IPS-15b (cell line): ENCODE measurements around the gene RANBP3L.

ENCODE experiments used
- H3K27me3 ChIP-seq: one replicate; pipeline ENCODE4 v1.6.1; 2013; ENCODE audit warnings: low read length; ENCODE audit not compliant: control insufficient read depth, insufficient read depth
- H3K36me3 ChIP-seq: one replicate; pipeline ENCODE4 v1.6.1; 2013; ENCODE audit warnings: low read length; ENCODE audit not compliant: control insufficient read depth, insufficient read depth
- H3K4me1 ChIP-seq: one replicate; pipeline ENCODE4 v1.6.1; 2013; ENCODE audit warnings: mild to moderate bottlenecking, low read length; ENCODE audit not compliant: control insufficient read depth, insufficient read depth
- H3K4me3 ChIP-seq: one replicate; pipeline ENCODE4 v1.5.1; 2013; ENCODE audit warnings: low read depth, low read length
- H3K9ac ChIP-seq: one replicate; pipeline ENCODE4 v1.6.1; 2013; ENCODE audit warnings: low read depth, mild to moderate bottlenecking, low read length
- H3K9me3 ChIP-seq: one replicate; pipeline ENCODE4 v1.6.1; 2013; ENCODE audit warnings: mild to moderate bottlenecking, low read length; ENCODE audit not compliant: control insufficient read depth, insufficient read depth

RANBP3L gene

DNA sequence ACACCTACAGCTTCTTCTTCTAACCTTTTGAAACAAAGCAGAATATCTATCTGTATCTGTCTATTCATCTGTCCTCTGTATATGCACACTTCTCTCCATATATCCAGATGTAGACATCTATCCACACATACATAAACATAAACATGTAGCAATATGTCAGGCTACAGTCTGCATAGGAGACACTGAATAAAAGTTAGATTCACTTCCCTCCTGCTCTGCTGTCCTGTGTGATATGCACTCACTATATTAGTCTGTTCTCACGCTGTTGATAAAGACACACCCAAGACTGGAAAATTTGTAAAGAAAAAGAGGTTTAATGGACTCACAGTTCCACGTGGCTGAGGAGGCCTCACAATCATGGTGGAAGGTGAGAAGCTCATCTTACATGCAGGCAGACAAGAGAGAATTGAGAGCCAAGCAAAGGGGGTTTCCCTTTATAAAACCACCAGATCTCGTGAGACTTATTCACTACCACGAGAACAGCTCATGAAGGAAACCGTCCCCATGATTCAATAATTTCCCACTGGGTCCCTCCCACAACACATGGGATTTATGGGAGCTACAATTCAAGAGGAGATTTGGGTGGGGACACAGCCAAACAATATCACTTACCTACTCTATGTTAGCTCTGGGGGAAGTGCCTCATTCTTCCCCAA, 24.1 kb downstream of the RANBP3L start:
- Histone ChIP-seq H3K9me3 (no peaks in the 10 kb centered on the region), H3K4me3 (no peak overlapping the region), H3K9ac (no peak overlapping the region), H3K4me1 (peaks cover 3% of the 10 kb centered on the region), H3K36me3 (no peaks in the 10 kb centered on the region), H3K27me3 (no peaks in the 10 kb centered on the region)

DNA sequence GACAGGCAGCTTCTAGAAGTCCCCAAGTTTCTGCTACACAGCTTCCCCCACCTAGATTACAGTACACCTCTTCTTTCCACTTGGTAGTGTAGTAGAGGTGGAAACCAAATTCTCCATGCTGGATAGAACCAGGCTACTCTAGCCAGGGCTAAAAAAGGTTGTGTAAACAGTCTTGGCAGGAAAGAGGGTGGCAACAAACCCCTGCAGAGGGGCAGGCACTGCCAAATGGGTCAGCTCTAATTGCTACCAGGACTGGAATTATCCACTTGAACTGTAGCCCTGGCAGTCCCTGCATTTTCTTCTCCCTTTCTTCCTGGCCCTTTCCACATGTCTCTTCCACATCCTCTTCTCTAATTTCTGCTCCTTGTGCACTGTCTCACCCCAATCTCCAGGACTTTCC, 24.8 kb downstream of the RANBP3L start:
- Histone ChIP-seq H3K9ac (no peak overlapping the region), H3K27me3 (no peaks in the 10 kb centered on the region), H3K9me3 (no peaks in the 10 kb centered on the region), H3K4me3 (no peak overlapping the region), H3K36me3 (no peaks in the 10 kb centered on the region), H3K4me1 (peaks cover 3% of the 10 kb centered on the region)

DNA sequence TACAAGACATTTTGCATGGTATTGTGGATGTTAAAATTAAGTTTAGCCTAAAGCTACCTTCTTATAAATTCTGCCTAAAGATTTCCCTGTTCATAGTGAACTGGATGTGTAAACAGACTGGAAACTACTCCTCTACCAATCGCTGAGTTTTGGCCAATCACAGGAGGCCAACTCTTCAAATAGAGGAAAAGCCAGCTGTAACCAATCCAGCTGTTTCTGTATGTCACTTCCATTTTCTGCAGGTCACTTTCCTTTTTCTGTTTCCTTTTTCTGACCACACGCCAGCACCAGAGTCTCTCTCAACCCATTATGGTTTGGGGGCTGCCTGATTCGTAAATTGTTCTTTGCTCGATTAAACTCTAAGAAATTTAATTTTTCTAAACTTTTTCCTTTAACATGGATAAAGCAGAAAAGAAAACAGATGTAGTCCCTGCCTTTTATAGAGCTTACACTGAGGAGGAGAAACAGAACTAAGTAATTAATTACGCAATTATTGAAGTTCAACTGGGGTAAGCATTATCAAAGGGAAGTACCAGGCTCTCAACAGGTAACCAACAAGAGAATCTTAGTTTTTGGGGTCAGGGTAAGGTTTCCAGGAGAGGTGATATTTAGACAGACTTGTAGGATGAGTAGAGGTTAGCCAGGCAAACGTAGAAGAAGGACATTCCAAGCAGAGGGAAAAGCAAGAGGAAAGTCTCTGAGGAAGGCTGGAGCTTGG, 27.7 kb downstream of the RANBP3L start:
- no peak overlapping the region for H3K9ac ChIP-seq
- no peaks in the 10 kb centered on the region for H3K36me3 ChIP-seq
- peaks cover 3% of the 10 kb centered on the region for H3K4me1 ChIP-seq
- no peak overlapping the region for H3K4me3 ChIP-seq
- H3K9me3 ChIP-seq = no peaks in the 10 kb centered on the region
- no peaks in the 10 kb centered on the region for H3K27me3 ChIP-seq

DNA sequence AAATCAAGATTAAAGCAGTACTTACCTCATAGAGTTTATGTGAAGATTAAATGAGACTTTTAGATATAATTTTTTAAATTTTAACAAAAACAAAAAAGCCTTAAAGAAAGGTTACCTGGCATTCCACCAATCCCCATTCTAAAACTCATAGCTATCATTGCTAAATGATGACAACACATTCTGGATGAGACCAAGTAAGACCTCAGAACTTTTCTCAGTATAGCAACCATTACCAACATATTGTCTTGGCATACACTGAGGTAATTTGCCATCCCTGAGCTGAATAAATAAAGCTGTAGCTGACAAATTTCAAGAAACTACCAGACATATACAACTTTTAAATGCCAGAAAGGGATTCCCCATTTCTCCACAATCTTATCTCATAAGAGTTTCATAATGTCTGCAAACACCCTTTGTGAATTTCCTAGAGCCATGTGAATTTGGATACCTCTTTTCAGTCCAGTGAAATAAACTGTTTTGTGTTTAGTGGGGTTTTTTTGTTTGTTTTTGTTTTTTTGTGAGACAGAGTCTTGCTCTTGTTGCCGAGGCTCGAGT, 29.5 kb downstream of the RANBP3L start:
- H3K36me3 ChIP-seq = no peaks in the 10 kb centered on the region
- H3K9me3 ChIP-seq = no peaks in the 10 kb centered on the region
- peaks cover 3% of the 10 kb centered on the region for H3K4me1 ChIP-seq
- no peak overlapping the region for H3K9ac ChIP-seq
- no peak overlapping the region for H3K4me3 ChIP-seq
- no peaks in the 10 kb centered on the region for H3K27me3 ChIP-seq

DNA sequence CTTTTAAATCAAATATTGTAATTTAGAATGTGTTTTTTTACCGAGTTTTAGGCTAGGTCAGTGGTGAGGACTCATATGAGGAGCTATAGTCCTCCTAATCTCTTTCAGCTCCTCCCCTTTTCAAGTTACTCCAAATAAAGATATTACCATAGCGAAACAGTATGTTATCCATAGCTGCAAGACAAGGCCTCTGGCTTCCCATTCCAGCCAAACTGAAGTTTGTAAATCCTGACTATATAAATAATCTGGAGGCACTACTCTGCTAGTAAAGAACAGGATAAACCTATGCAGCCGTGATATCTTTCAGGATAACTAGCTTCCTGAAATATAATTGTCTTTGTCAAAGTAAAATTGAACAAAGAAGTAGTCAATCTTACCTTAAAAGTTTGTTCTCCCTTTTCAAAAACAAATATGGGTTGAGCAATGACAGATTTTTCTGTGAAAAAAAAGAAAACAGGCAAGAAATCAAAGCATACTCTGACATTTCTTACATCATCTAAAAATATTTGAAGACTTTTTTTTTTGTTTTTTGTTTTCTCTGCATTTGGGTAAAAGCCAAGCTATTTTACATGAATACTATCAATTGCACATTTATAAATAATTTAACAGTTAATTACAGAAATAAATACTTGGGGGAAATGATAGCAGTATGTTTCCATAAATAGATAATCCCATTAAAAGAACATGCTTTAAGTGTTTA, 30.7 kb downstream of the RANBP3L start:
- Histone ChIP-seq H3K36me3 (no peaks in the 10 kb centered on the region), H3K4me1 (peaks cover 3% of the 10 kb centered on the region), H3K9me3 (no peaks in the 10 kb centered on the region), H3K27me3 (no peaks in the 10 kb centered on the region), H3K4me3 (no peak overlapping the region), H3K9ac (no peak overlapping the region)

DNA sequence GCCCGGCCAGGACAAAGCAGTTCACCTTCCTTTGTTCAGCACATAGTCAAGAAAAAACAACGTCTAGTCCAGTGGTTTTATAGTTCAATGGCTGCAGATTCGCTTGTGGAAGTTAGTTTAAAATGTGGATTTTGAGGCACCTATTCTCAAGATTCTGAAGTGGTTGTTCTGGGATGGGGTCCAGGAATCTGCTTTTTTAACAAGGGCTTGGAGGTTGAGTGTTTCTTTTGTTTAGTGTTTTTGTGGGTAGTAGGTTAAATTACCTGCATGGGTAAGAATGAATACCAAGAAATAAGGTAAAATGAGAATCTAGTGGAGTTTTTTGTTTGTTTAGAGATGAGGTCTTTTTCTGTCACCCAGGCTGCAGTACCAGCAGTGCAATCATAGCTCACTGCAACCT, 31.5 kb downstream of the RANBP3L start:
- Histone ChIP-seq H3K4me1 (peaks cover 3% of the 10 kb centered on the region), H3K36me3 (no peaks in the 10 kb centered on the region), H3K27me3 (no peaks in the 10 kb centered on the region), H3K9me3 (no peaks in the 10 kb centered on the region), H3K9ac (no peak overlapping the region), H3K4me3 (no peak overlapping the region)

DNA sequence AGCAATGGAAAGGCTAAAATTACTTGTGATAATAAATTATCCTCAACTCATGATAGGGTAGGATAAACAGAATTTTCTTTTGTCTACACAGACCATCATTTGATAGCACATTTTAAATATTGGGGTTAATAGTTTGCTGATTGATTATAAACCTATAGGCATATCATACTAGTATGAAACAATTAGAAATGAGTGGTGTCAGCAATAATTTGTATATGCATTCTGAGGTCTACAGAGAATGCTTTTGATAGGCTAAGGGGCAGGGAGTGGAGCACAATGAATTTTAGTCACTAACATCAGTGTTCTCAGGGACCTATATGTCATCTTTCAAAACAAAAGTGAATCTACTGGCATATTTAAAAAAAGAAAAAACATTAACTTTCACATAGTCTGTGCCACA, 32.2 kb downstream of the RANBP3L start:
- peaks cover 3% of the 10 kb centered on the region for H3K4me1 ChIP-seq
- no peak overlapping the region for H3K4me3 ChIP-seq
- no peaks in the 10 kb centered on the region for H3K36me3 ChIP-seq
- H3K9ac ChIP-seq = no peak overlapping the region
- H3K9me3 ChIP-seq = no peaks in the 10 kb centered on the region
- H3K27me3 ChIP-seq = no peaks in the 10 kb centered on the region

DNA sequence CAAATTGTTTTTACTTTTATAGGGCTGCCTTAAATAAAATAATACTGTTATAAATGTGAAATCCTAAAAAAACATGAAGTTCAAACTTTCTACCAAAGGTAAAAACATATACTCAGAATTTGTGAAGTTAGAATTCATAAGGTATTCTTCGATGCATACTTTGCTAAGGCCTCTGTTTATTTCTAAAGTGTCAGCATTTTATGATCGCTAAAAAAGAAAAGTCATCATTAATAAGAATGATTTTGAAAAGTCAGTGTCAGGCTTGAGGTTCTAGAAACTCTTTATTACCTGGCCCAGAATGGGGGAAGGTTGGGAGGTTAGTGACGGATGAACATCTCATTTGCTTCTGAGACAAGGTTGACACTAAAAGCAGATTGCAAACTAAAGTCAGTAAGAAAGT, 33.8 kb downstream of the RANBP3L start:
- Histone ChIP-seq H3K9ac (no peak overlapping the region), H3K4me1 (no peaks in the 10 kb centered on the region), H3K27me3 (no peaks in the 10 kb centered on the region), H3K36me3 (no peaks in the 10 kb centered on the region), H3K9me3 (no peaks in the 10 kb centered on the region), H3K4me3 (no peak overlapping the region)

DNA sequence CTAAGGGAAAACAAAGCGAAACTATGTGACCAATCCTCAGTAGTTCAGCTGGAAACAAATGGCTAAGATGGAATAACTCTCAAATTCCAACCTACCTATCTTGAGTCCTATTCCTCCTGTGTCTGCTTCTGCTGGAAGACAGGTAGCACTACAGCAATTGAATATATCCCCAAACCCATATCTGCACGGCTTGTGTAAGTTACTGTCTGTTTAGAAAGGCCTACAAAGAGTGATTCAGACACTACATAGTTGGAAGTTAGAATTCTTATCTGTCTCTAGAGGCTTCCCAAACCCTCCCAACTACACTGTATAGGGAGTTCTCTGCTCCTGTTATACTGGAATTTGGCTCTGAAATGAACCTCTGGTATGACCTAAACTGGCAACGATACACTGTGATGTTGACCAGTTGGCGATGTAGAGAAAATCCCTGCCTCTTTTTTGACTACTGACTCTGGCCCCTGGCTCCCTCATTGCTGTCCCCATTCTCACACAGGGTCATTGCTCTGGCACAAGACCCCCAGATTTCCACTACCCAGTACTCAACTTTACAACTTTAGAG, 37.4 kb downstream of the RANBP3L start:
- H3K27me3 ChIP-seq = no peaks in the 10 kb centered on the region
- H3K4me1 ChIP-seq = no peaks in the 10 kb centered on the region
- H3K9me3 ChIP-seq = no peaks in the 10 kb centered on the region
- no peak overlapping the region for H3K9ac ChIP-seq
- no peak overlapping the region for H3K4me3 ChIP-seq
- no peaks in the 10 kb centered on the region for H3K36me3 ChIP-seq

DNA sequence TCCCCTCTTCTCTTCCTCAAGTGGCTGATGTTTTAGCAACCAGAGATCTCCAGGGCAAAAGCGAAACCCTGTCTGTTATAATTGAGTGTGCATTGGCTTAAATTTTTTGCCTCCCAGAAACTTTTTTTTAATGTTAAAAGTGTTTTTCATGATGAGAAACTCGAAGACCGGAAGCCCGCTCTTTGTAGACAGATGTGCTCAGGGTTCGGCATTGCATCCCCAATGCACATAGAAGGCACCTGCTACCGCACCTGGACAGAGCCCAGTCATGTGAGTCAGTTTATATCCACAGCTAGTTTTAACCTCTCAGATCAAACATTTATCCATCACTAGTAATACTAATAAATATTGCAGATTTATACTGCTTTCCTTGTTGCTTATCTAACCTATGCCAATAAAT, 40.5 kb downstream of the RANBP3L start:
- Histone ChIP-seq H3K9ac (no peak overlapping the region), H3K4me3 (no peak overlapping the region), H3K36me3 (no peaks in the 10 kb centered on the region), H3K4me1 (no peaks in the 10 kb centered on the region), H3K27me3 (no peaks in the 10 kb centered on the region), H3K9me3 (no peaks in the 10 kb centered on the region)

DNA sequence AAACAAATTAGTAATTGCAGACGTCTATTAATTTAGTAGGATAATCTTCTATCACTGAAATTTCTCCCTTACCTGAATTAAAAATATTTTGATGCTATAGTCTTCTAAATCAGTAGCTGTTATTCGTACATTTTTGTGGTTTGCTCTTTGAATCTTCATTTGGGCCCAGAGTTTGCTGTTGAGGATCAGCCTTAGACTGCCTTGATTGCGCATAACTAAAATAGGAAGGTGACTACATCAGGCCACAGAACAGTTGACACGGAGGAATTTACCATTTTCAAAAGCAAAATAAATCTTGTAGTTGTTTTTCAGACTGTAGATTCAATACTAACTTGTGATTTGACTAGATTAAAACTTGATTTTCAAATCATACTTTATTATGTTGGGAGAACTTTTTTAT, 48.1 kb downstream of the RANBP3L start:
- no peak overlapping the region for H3K9ac ChIP-seq
- no peaks in the 10 kb centered on the region for H3K27me3 ChIP-seq
- no peak overlapping the region for H3K4me3 ChIP-seq
- H3K9me3 ChIP-seq = no peaks in the 10 kb centered on the region
- no peaks in the 10 kb centered on the region for H3K36me3 ChIP-seq
- H3K4me1 ChIP-seq = no peaks in the 10 kb centered on the region
